Transverse colon (tissue), 4 donors: ENCODE measurements around the gene FNTB.

ENCODE experiments used
- EP300 ChIP-seq: sonication (generic); formaldehyde crosslinking; IDR thresholded peaks from one replicate; pipeline ENCODE4 v1.6.1; 2017; ENCODE audit warnings: antibody characterized with exemption, low read depth
- POLR2AphosphoS5 ChIP-seq, 3 donors: sonication (generic); formaldehyde crosslinking; IDR thresholded peaks; one replicate each; pipeline ENCODE4 v1.6.1; 2016; ENCODE audit warnings: antibody characterized with exemption in 3 of 3
- TF ChIP-seq, protein P1 (sequence below), 5 experiments: fragments of 200-600 bp in 3 of 5; fragments of 450-650 bp in 2 of 5; sonication (generic) in 3 of 5; IDR thresholded peaks; 1 replicate in 2 of 5; 2 replicates in 3 of 5; pipeline ENCODE4 v1.5.1; 2016 to 2017; ENCODE audit warnings: antibody characterized with exemption in 5 of 5, inconsistent platforms in 3 of 5, mild to moderate bottlenecking in 2 of 5, moderate library complexity in 1 of 5

DNA sequence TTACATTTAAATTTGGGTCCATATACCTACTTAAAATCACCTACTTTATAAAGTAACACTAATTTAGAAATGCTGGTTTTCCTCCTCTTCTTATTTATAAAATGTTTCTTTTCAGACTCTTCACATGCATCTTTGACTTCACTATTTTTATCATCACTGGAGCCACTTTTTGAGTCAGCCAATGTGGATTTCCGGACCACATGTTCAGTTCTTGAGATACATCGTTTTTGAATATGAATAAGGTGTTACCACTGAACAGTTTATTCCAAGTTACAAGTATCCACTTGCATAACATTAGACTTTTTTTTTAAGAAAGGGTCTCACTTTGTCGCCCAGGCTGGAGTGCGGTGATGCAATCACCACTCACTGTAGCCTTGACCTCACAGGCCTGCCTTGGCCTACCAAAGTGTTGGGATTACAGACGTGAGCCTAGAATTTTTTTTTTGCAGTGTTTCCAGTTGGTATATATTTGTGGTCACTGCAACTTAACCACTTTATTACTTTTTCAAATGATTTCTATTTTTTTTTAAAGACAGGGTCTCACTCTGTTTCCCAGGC, 5.7 kb downstream of the FNTB start:
- TF ChIP-seq, protein P1, sequence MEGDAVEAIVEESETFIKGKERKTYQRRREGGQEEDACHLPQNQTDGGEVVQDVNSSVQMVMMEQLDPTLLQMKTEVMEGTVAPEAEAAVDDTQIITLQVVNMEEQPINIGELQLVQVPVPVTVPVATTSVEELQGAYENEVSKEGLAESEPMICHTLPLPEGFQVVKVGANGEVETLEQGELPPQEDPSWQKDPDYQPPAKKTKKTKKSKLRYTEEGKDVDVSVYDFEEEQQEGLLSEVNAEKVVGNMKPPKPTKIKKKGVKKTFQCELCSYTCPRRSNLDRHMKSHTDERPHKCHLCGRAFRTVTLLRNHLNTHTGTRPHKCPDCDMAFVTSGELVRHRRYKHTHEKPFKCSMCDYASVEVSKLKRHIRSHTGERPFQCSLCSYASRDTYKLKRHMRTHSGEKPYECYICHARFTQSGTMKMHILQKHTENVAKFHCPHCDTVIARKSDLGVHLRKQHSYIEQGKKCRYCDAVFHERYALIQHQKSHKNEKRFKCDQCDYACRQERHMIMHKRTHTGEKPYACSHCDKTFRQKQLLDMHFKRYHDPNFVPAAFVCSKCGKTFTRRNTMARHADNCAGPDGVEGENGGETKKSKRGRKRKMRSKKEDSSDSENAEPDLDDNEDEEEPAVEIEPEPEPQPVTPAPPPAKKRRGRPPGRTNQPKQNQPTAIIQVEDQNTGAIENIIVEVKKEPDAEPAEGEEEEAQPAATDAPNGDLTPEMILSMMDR (IDR thresholded peaks at IDR 0.05): no peak
- TF ChIP-seq POLR2AphosphoS5 (IDR thresholded peaks at IDR 0.05) (no peak), EP300 (no peak)
